Neural cell (in vitro differentiated cells): ENCODE measurements around the gene TNFAIP1.

Source experiments
- CTCF ChIP-seq: fragments of 450-650 bp; IDR thresholded peaks from 2 replicates; pipeline ENCODE4 v1.5.1; 2014; ENCODE audit warnings: antibody characterized with exemption, mild to moderate bottlenecking, moderate library complexity; ENCODE audit not compliant: poor library complexity, severe bottlenecking
- EP300 ChIP-seq: fragments of 450-650 bp; conservative IDR thresholded peaks from 2 replicates; pipeline ENCODE4 v1.6.1; 2014; ENCODE audit warnings: antibody characterized with exemption, mild to moderate bottlenecking, moderate library complexity; ENCODE audit not compliant: poor library complexity, severe bottlenecking
- EZH2 ChIP-seq: fragments of 200-600, 300-800 bp; shearing (Covaris generic), sonication (generic); IDR thresholded peaks from 2 replicates; pipeline ENCODE4 v1.6.1; 2014; ENCODE audit warnings: antibody characterized with exemption, low read length, borderline replicate concordance, mild to moderate bottlenecking; ENCODE audit not compliant: insufficient read depth, poor library complexity, severe bottlenecking
- POLR2AphosphoS5 ChIP-seq: IDR thresholded peaks from 2 replicates; pipeline ENCODE4 v1.6.1; 2012
- RAD21 ChIP-seq: fragments of 450-650 bp; conservative IDR thresholded peaks from 2 replicates; pipeline ENCODE4 v1.6.1; 2014; ENCODE audit warnings: antibody characterized with exemption, mild to moderate bottlenecking, moderate library complexity
- SMC3 ChIP-seq: fragments of 450-650 bp; conservative IDR thresholded peaks from 2 replicates; pipeline ENCODE4 v1.6.1; 2014; ENCODE audit warnings: antibody characterized with exemption, mild to moderate bottlenecking, moderate library complexity; ENCODE audit not compliant: poor library complexity

GRCh38 chr17:28350271-28350670, 14.7 kb downstream of the TNFAIP1 start:
- TF ChIP-seq RAD21 = no peak
- TF ChIP-seq CTCF = no peak
- TF ChIP-seq POLR2AphosphoS5 = no peak
- TF ChIP-seq EP300 = no peak
- no peak for TF ChIP-seq SMC3
- TF ChIP-seq EZH2 = no peak
